GM12892 (cell line): ENCODE data around the gene STK32B. TPM values are rescaled to one million over a fixed set of nuclear protein-coding genes. Genes with fewer than 3 reads are reported as not detected.
"Not testable (repeated sequence)": the region's sequence is repeated elsewhere in the genome, so short reads cannot be mapped to it uniquely, and the experiment has no call there.

ENCODE experiments used
- DNase-seq: peaks from one replicate; pipeline ENCODE4 v3.0.0; 2011; ENCODE audit not compliant: insufficient read length
- FAIRE-seq: peaks from 2 replicates; lab custom pipeline; 2011; peaks lifted over from hg19 to GRCh38; lab: Jason Lieb, UNC
- POLR2A ChIP-seq: IDR thresholded peaks from 2 replicates; pipeline ENCODE4 v1.6.1; 2011; ENCODE audit warnings: low read depth, low read length, control low read depth
- POLR2AphosphoS5 ChIP-seq: IDR thresholded peaks from 2 replicates; pipeline ENCODE4 v1.6.1; 2011; ENCODE audit warnings: low read depth, low read length, control low read depth
- TAF1 ChIP-seq: IDR thresholded peaks from 2 replicates; pipeline ENCODE4 v1.6.1; 2011; ENCODE audit warnings: low read depth, mild to moderate bottlenecking, control low read depth, low read length, borderline replicate concordance
- polyA plus RNA-seq: library from polyadenylated mRNA; unstranded; fragments of >200 nt; gene quantifications from one replicate; pipeline ENCODE4 v1.2.1, GENCODE V29; 2012; ENCODE audit warnings: missing spikeins, inconsistent platforms; ENCODE audit not compliant: missing spikeins

STK32B gene
- polyA plus RNA-seq: not detected

DNA sequence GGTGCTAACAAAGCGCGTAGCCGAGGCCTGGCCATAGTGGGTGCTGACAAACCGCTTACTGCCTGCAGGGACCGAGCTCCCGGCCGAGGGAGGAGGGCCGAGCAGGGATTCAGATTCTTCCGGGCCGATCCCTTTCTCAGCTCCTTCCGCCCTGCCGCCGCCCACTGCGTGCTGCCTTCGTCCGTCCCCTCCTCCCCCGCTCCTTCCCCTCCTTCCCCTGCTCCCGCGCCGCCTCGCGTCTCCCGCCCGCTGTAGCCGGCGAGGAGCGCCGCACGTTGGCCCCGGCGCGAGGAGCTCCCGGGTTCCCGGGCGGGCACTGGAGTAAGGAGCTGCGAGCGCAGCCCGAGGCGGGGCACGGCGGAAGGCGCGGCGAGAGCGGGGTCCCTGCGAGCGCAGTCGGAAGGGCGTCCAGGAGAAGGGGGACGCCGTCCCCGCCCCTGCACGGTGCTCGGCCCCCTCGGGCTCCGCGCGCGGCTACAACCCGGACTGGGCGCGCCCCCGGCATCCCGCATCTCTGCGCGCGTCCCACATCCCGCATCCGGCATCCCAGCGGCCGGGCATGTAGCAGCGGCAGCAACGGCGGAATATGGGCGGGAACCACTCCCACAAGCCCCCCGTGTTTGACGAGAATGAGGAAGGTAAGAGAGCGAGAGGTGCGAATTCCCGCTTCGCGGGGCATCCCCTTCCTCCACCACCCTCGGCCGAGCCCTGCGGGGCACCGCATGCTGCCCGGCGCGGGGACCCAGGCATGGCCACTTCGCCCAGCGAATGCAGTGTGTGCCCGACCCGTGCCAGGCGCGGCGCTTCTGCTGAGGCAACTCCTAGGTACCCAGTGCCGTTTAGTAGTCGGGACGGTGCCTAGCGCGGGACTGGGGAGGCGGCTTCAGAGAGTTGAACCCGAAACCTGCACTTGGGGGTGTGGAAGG is at the start of gene STK32B:
TSS of gene STK32B (plus strand) at position 203 of the 926 bp plus-strand sequence.
- DNase-seq (peak; percentile 22), FAIRE-seq (no peak)
- TF ChIP-seq POLR2AphosphoS5 (no peak), POLR2A (no peak), TAF1 (no peak)

DNA sequence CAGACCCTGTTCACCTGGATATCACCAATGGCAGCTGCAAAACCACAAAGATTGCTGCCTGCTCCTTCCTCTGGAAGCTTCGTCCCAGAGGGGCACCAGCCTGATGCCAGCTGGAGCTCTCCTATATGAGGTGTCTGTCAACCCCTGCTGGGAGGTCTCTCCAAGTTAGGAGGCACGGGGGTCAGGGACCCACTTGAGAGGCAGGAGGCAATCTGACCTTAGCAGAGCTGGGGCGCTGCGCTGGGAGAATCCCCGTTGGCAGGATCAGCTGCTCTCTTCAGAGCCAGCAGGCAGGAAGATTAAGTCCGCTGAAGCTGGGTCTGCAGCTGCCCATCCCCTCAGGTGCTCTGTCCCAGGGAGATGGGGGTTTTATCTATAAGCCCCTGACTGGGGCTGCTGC is 49.6 kb upstream of the STK32B start:
- FAIRE-seq, DNase-seq: not testable (repeated sequence)

DNA sequence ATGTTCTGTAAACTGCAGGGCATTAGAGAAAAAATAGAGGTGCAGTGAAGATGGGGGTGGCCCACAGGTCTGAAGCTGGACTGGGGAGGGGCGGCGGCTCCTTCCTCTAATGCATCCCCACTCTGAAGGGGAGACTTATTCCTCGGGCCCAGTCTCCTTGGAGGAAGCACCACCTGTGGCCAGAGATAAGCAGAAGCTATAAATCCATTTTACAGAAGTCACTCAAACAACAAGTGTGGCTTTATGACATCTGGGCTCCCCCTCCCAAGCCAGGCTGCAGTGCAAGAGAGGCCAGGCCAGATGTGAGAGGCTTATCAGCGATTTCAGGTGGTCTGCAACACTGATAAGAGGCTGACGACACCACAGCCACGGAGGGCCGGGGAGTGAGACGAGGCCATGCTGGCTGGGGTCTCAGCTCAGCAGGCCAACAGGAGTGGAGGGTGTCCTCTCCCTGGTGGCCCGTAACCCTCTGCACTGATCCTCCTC is 47.9 kb upstream of the STK32B start:
- FAIRE-seq (no peak), DNase-seq (no peak)
- TF ChIP-seq POLR2AphosphoS5 (no peak), TAF1 (no peak), POLR2A (no peak)

DNA sequence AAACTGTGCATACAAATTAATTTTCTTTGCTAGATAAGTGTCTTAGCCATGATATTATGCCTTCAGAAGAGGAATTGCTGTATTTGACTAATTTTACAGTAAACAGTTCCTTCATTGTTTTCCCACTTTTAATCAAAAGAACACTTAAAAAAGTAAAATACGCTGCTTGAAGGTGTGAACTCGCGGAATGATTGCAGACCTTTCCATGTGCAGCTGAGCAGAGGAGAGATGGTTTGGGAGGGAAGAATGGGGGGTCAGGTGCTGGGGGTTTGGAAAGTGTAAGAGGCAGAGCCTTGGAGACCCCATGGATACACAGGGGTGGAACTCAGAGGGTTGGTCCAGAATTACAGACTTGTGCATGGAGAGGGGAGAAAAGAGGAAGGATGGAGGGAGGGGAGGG is 47.4 kb upstream of the STK32B start:
- FAIRE-seq (no peak), DNase-seq (no peak)
- TF ChIP-seq POLR2A: no peak
- no peak for TF ChIP-seq POLR2AphosphoS5

DNA sequence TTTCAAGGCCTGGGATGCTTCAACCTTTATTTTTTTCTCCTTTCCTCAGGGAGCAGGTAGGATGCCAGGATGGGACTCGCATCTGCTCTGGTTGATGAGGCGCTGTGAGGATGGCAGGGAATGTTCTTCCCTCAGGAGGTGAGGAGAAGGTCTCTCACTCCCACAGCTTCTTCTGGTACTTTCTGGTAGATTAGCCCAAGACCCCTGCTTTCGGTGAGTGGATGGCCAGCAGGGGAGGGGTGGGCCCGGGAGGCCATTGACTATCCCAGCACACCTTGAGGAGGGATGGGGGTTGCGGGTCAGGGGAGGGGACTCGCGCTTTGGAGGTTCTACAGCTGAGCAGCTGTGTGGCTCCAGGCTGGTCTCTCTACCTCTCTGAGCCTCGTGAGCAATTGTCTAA is 46.8 kb upstream of the STK32B start:
- DNase-seq: no peak
- TF ChIP-seq POLR2AphosphoS5: no peak
- no peak for TF ChIP-seq POLR2A
- TF ChIP-seq TAF1: no peak
- no peak for FAIRE-seq

DNA sequence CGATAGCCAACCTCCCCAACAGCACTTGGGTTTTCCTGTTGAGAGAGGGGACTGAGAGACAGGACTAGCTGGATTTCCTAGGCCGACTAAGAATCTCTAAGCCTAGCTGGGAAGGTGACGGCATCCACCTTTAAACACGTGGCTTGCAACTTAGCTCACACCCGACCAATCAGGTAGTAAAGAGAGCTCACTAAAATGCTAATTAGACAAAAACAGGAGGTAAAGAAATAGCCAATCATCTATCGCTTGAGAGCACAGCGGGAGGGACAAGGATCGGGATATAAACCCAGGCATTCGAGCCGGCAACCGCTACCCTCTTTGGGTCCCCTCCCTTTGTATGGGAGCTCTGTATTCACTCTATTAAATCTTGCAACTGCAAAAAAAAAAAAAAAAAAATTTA is 44.3 kb upstream of the STK32B start:
- not testable (repeated sequence) for FAIRE-seq, DNase-seq

DNA sequence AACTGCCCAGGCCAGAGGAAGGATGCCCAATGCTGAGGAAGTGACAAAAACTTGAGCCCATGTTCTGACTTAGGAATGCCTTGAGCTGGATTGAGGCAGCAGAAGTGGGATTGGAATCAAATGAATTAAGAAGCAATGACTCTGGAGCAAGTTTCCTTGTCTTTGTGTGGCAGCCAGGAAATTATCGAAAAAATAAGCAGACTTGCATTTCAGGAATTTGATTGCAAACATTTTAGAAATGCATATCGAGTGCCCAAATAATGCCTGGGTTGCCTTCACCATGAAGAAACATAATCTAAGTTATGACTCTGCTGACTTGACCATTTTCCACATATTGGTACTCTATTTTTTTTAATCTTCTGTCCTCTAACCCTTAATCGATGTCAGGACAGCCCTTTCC is 41.5 kb upstream of the STK32B start:
- DNase-seq: no peak
- no peak for FAIRE-seq
- no peak for TF ChIP-seq POLR2AphosphoS5
- TF ChIP-seq TAF1: no peak
- TF ChIP-seq POLR2A: no peak

GRCh38 chr4:5010984-5011383 is 40.3 kb upstream of the STK32B start:
- no peak for TF ChIP-seq POLR2AphosphoS5
- no peak for TF ChIP-seq POLR2A
- no peak for TF ChIP-seq TAF1
- FAIRE-seq (no peak), DNase-seq (no peak)

DNA sequence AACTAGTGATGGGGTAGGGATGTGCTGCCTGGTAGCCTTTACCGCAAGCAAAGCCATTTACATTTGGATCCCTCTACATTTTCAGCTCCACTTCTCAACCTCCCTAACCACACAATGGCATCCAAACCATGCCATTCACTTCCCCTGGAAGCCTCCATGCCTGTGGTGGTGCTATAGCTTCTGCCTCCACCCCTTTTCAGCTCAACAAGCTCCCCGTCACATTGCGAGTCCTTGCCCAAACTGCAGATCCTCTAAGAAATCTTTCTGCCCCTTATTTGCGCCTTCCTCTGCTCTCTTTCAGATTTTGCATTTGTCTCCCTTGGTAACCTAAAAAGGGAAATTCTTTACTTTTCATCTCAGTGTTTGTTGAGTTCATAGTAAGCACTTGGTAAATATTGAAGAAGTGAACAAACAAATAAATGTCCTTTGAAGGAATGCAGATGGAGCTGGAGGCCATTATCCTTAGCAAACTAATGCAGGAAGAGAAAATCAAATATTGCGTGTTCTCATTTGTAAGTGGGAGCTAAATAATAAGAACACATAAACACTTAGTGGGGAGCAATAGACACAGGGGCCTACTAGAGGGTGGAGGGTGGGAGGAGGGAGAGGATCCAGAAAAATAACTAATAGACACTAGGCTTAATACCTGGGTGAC is 38.9 kb upstream of the STK32B start:
- TF ChIP-seq TAF1: no peak
- no peak for TF ChIP-seq POLR2AphosphoS5
- no peak for TF ChIP-seq POLR2A
- FAIRE-seq (no peak), DNase-seq (no peak)

- no peak for FAIRE-seq
- DNase-seq: no peak
- TF ChIP-seq POLR2A: no peak
- no peak for TF ChIP-seq POLR2AphosphoS5
- no peak for TF ChIP-seq TAF1
Measured at GRCh38 chr4:5012958-5013357, 38.3 kb upstream of the STK32B start.

DNA sequence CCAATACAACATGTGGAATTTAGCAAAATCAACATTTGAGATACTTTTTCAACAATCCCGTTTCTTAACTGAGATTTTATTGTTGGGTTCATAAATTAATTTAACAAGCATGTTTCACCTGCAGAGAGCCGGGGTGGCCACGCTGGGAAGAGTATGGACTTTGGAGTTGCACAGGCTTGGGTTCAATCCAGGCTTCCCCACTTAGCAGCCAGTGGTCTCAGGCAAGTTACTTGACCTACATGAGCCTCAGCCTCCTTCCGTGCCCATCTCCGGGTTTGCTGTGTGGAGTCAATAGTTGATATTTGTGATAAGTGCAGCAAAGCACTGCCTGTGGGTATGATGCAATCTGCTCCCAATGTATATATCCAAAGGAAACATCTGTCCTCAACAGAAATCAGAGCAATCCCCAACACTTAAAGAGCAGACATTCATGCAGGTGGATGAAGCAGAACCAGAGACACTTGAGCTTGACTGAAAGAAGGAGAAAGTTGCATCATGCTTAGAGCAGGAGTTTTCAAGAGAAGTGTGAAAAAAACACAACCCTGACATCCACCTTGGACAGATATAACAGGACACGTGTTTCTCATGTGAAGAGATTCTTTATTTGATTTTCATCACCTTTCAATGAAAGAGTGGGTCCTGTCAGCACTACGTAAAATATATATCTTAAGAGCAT is 37.1 kb upstream of the STK32B start:
- FAIRE-seq (no peak), DNase-seq (no peak)
- TF ChIP-seq POLR2A: no peak
- TF ChIP-seq POLR2AphosphoS5: no peak
- no peak for TF ChIP-seq TAF1

DNA sequence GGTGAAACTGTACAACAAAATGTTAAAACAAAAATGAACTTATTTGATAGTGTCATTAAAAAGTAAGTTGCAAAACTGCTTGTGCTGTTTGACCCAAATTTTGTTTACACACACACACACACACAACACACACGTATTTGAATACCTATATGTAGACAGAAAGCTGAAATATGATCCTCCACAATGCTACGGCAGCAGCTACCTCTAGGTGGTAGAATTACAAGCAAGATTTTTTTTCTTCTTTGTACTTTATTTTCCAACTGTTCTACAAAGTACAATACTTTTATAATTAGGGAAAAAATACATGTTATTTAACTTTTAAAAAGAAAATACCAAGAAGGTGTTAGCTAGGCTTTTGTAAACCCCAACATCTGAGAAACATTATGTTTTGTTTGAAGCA is 33.2 kb upstream of the STK32B start:
- no peak for DNase-seq
- TF ChIP-seq TAF1 (no peak), POLR2AphosphoS5 (no peak), POLR2A (no peak)
- FAIRE-seq: no peak
